ENCODE measurements around the gene APOL4. TPM values are rescaled to one million over a fixed set of nuclear protein-coding genes. Genes with fewer than 3 reads are reported as not detected.
A peak's percentile ranks its signal among the peaks of the same experiment; 100 is the strongest.
"Not testable (repeated sequence)": the region's sequence is repeated elsewhere in the genome, so short reads cannot be mapped to it uniquely, and the experiment has no call there.

APOL4 gene
- total RNA-seq, 1 donor from 2014 or later, result not detected

DNA sequence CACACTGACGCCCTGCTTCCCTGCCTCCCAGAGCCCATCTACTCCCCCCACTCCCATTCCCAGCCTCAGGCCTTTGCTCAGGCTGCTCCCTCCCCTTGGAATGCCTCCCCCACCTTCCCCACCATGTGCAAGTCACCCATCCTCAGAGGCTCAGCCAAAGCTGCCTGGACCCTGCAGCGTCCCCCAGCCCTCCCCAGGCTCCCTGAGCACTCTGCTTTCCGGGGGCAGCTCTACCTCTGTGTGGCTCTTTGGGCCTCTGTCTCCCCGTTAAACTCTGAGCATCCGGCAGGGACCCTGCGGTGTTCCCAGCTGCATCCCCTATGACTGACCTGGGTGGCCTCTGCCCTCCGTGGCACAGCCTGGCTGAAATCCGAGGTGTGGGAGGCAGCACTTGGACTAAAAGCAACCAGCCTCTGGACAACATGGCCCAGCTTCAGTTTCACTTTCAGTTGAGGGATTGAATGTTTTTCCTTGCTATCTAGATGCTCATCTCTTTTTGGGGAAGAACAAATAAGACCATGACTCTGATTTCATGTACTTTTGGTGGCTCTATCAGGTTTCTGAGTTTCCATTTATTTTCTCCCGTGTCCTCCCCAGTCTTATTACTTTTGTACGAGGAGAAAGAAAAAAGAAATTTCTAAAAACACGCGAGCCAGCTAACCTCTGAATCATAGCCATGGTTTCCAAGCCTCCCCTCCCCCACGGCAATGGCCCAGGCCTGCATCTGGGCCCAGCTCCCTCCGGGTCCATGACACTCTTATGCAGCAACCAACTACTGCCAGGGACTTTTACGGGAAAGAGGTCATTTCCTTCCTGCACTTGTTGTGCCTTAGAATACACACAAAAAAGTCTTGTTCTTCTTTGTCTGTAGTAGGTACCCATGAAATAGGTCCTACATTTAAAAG lies 44.8 kb downstream of the APOL4 start:
- H3K9me3 Mint-ChIP-seq, result no peaks in the 10 kb centered on the region
- H3K36me3 Mint-ChIP-seq (ENCODE audit: low read depth), result no peaks in the 10 kb centered on the region
- peaks cover 4% of the 10 kb centered on the region for H3K27me3 Mint-ChIP-seq (ENCODE audit: low read depth)
- DNase-seq (ENCODE audit: low read depth, low spot score), result no peak
- H3K27ac Mint-ChIP-seq (ENCODE audit: unreplicated experiment), result peak overlapping the region; percentile 96
- peaks cover 15% of the 10 kb centered on the region for H3K4me1 Mint-ChIP-seq
- H3K4me3 Mint-ChIP-seq, result no peak overlapping the region
- TF ChIP-seq, protein P1, sequence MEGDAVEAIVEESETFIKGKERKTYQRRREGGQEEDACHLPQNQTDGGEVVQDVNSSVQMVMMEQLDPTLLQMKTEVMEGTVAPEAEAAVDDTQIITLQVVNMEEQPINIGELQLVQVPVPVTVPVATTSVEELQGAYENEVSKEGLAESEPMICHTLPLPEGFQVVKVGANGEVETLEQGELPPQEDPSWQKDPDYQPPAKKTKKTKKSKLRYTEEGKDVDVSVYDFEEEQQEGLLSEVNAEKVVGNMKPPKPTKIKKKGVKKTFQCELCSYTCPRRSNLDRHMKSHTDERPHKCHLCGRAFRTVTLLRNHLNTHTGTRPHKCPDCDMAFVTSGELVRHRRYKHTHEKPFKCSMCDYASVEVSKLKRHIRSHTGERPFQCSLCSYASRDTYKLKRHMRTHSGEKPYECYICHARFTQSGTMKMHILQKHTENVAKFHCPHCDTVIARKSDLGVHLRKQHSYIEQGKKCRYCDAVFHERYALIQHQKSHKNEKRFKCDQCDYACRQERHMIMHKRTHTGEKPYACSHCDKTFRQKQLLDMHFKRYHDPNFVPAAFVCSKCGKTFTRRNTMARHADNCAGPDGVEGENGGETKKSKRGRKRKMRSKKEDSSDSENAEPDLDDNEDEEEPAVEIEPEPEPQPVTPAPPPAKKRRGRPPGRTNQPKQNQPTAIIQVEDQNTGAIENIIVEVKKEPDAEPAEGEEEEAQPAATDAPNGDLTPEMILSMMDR (conservative IDR thresholded peaks at IDR 0.05), result no peak

DNA sequence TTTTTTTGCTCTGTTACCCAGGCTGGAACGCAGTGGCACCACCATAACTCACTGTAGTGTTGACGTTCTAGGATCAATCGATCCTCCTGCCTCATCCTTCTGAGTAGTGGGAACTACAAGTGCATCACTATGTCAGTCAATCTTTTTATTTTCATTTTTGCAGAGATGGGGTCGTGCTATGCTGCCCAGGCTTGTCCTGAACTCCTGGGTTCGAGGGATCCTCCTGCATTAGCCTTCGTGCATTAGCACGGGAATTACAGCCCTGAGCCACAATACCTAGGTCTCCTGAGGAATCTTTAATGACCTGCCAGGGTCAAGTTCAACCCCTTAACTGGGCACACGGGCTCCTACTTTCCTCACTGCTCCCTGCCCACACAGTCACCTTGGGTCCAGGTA lies 45.5 kb downstream of the APOL4 start:
- Mint-ChIP-seq H3K27me3 (ENCODE audit: low read depth) (peaks cover 4% of the 10 kb centered on the region), H3K36me3 (ENCODE audit: low read depth) (no peaks in the 10 kb centered on the region), H3K27ac (ENCODE audit: unreplicated experiment) (no peak overlapping the region), H3K4me3 (no peak overlapping the region), H3K9me3 (no peaks in the 10 kb centered on the region), H3K4me1 (peaks cover 15% of the 10 kb centered on the region)
- no peak for DNase-seq (ENCODE audit: low read depth, low spot score)
- TF ChIP-seq, protein P1 (conservative IDR thresholded peaks at IDR 0.05), result no peak

DNA sequence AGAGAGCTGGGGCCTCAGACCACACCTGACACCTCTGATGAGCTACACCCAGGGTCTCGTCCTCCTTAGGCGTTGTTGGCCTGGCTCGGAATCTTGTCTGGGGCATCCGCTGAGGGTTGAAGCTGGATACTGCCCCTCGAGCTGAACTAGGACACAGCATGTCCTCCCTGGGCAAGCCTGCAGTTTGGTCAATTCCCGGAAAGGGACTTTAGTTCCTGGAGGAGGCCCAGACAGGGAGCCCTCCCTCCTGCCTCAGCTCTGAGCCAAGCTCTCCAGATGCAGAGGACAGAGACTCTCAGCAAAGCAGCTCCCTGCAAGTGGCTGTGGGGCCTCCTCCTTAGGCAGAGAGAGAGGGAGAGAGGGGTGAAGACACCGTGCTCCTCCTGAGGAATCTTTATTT lies 45.9 kb downstream of the APOL4 start:
- no peak for DNase-seq (ENCODE audit: low read depth, low spot score)
- Mint-ChIP-seq H3K4me1 (peaks cover 15% of the 10 kb centered on the region), H3K36me3 (ENCODE audit: low read depth) (no peaks in the 10 kb centered on the region), H3K9me3 (no peaks in the 10 kb centered on the region), H3K27ac (ENCODE audit: unreplicated experiment) (no peak overlapping the region), H3K4me3 (no peak overlapping the region), H3K27me3 (ENCODE audit: low read depth) (peaks cover 4% of the 10 kb centered on the region)
- TF ChIP-seq, protein P1 (conservative IDR thresholded peaks at IDR 0.05), result no peak

DNA sequence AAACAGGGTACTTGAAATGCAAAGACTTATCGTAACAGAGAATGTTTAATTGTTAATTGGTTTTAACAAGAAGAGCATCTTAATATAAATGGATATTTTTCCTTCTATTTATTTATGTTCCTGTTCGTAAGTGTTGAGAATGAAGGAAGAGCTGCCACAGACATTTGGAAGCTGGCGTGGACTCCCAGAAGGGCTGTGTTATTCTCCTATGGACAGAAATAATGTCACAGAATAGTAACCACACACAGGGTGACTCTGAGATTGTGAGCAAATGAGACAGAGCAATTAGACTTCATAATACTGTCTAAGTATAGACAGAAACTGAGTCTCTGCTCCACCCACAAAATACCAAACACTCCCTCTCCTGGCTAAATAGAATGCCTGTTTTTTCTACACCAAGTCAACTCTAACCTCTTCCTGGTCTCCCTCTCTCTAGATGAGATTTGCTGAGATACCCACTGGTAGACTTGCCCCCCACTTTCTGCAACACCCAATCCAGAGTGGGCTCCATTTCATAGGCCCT lies 47.1 kb downstream of the APOL4 start:
- Mint-ChIP-seq H3K4me3 (no peak overlapping the region), H3K4me1 (peaks cover 15% of the 10 kb centered on the region), H3K27ac (ENCODE audit: unreplicated experiment) (no peak overlapping the region), H3K27me3 (ENCODE audit: low read depth) (peaks cover 4% of the 10 kb centered on the region), H3K36me3 (ENCODE audit: low read depth) (no peaks in the 10 kb centered on the region), H3K9me3 (no peaks in the 10 kb centered on the region)
- TF ChIP-seq, protein P1 (conservative IDR thresholded peaks at IDR 0.05), result no peak
- no peak for DNase-seq (ENCODE audit: low read depth, low spot score)

DNA sequence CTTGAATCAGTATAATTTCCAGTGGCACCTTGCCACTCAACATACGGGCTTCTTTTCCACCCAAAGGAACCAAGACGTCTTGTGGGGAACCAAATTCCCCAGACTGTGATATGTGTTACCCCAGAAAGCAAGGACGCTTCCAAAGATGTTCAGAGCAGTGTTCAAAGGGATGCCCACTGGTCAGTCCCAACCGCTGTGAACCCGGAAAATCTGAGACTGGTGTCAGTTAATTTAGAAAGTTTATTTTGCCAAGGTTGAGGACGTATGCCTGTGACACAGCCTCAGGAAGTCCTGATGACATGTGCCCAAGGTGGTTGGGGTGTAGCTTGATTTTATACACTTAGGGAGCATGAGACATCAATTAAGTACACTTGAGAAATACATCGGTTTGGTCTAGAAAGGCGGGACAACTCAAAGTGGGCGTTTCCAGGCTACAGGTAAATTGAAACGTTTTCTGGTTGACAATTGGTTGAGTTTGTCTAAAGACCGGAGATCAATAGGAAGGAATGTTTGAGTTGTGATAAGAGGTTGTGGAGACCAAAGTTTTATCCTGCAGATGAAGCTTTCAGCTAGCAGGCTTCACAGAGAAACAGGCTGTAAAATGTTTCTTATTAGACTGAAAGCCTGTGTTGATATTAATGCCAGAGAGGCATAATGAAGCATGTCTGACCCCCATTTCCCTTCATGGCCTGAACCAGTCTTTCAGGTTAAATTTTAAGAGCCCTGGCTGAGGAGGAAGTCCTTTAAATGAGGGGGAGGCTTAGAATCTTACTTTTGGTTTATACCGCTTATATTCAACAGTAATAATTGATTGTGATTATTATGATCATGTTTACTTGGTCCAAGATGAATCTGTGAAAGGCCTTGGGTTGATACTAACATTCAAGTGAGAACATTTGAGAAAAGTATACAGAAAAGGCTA lies 47.8 kb downstream of the APOL4 start:
- Mint-ChIP-seq H3K9me3 (no peaks in the 10 kb centered on the region), H3K27ac (ENCODE audit: unreplicated experiment) (no peak overlapping the region), H3K27me3 (ENCODE audit: low read depth) (peaks cover 4% of the 10 kb centered on the region), H3K4me3 (no peak overlapping the region), H3K36me3 (ENCODE audit: low read depth) (no peaks in the 10 kb centered on the region), H3K4me1 (peaks cover 15% of the 10 kb centered on the region)
- no peak for DNase-seq (ENCODE audit: low read depth, low spot score)
- TF ChIP-seq, protein P1 (conservative IDR thresholded peaks at IDR 0.05), result no peak

DNA sequence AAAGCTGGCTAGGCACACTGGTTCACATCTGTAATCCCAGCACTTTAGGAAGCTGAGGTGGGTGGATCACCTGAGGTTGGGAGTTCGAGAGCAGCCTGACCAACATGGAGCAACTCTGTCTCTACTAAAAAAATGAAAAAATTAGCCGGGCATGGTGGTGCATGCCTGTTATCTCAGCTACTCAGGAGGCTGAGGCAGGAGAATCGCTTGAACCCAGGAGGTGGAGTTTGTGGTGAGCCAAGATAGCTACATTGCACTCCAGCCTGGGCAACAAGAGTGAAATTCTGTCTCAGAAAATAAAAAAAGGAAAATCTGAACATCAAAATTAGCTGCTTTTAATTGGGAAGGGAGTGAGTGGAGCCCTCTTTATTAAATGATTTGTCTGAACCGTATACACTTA lies 48.8 kb downstream of the APOL4 start:
- H3K9me3 Mint-ChIP-seq; H3K36me3 Mint-ChIP-seq (ENCODE audit: low read depth); H3K27ac Mint-ChIP-seq (ENCODE audit: unreplicated experiment); DNase-seq (ENCODE audit: low read depth, low spot score); H3K4me3 Mint-ChIP-seq; H3K27me3 Mint-ChIP-seq (ENCODE audit: low read depth): not testable (repeated sequence)
- peaks cover 18% of the 10 kb centered on the region for H3K4me1 Mint-ChIP-seq
